Activated CD8-positive, alpha-beta memory T cell treated with anti-CD3 and anti-CD28 coated beads, Interleukin-2, amount 50 U/mL, for 1 hour (primary cell): ENCODE measurements around the gene BCL6B.
"Not testable (repeated sequence)": the region's sequence is repeated elsewhere in the genome, so short reads cannot be mapped to it uniquely, and the experiment has no call there.

Experiments used
- DNase-seq: peaks from one replicate; pipeline ENCODE4 v3.0.0-alpha.2; 2020; ENCODE audit errors: extremely low read depth

The BCL6B gene, protein sequence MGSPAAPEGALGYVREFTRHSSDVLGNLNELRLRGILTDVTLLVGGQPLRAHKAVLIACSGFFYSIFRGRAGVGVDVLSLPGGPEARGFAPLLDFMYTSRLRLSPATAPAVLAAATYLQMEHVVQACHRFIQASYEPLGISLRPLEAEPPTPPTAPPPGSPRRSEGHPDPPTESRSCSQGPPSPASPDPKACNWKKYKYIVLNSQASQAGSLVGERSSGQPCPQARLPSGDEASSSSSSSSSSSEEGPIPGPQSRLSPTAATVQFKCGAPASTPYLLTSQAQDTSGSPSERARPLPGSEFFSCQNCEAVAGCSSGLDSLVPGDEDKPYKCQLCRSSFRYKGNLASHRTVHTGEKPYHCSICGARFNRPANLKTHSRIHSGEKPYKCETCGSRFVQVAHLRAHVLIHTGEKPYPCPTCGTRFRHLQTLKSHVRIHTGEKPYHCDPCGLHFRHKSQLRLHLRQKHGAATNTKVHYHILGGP

DNA sequence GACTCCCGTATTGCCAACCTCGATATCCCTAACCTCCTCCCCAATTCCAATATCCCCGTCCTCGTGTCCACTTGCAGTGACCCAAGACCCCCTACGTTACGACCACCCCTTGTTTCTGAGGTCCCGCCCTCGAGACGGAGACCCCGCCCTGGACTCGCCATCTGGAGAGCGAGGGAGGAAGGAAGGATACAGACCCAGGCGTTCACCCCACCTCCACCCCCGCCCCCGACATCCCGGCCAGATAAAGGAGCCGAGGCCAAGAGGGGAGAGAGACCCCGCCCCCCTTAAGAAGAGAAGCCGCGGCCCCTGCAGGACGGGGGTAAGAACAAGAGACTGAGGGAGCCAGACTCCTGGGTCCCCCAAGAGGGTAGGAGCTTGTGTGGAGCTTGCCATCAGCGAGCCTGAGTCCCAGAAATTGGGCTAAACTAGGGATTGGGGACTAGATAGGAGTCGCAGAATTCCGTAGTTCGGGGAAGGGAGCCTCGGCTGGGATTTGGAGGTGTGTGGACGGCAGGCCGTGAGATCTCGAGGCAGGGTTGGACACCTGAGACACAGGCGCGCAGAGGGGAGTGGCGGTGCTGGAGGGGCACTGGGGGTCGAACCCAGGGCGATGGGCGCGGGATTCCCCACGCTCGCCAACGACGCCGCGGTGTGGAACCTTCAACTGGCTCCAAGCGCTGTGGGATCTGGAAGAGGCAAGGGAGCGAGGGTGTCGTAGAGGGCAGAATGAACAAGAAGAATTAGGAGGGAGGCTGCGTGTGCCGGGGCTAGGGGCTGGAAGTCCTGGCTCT, at the start of gene BCL6B:
BCL6B (plus strand) TSS at position 270 of the 791 bp plus-strand sequence. CDS start 622 bp downstream, outside the sequence.
- no peak for DNase-seq

DNA sequence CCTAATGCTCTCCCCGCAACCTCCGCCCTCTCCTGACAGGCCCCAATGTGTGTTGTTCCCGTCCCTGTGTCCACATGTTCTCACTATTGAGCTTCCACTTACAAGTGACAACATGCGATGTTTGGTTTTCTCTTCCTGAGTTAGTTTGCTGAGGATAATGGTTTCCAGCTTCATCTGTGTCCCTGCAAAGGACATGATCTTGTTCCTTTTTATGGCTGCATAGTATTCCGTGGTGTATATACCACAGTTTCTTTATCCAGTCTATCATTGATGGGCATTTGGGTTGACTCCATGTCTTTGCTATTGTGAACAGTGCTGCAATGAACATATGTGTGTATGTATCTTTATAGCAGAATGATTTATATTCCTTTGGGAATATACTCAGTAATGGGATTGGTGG, 43.4 kb upstream of the BCL6B start:
- DNase-seq = not testable (repeated sequence)

DNA sequence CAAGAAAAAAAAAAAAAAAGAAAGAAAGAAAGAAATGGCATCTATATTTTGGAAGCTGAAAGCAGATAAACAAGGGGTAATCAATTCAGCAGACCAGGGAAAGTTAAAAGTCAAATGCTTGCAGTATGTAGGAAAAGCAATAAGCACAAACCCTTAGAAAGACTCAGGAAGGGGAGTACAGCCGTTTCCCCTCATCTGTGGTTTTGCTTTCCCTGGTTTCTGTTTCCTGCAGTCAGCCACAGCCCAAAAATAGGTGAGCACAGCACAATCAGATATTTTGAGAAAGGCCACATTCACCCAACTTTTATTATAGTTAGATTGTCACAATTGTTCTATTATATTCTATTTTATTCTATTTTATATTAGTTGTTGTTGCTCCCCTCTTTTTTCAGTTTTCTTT, 41.4 kb upstream of the BCL6B start:
- no peak for DNase-seq

DNA sequence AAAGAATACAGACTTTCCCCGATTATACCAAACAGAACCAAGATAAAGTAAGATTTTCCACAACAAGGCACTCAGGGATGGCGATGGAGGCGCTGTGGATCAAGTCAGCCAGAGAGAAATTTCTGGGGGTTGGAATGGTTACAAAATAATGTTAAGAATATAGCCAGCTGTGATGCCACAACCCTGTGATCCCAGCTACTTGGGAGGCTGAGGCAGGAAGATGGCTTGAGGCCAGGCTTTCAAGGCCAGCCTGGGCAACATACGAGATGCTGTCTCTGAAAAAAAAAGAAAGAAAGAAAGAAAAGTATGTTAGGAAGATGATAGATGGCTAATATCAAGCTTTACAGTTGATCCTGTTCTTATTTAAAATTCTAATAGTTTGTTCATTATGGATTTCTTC, 37.6 kb upstream of the BCL6B start:
- no peak for DNase-seq

DNA sequence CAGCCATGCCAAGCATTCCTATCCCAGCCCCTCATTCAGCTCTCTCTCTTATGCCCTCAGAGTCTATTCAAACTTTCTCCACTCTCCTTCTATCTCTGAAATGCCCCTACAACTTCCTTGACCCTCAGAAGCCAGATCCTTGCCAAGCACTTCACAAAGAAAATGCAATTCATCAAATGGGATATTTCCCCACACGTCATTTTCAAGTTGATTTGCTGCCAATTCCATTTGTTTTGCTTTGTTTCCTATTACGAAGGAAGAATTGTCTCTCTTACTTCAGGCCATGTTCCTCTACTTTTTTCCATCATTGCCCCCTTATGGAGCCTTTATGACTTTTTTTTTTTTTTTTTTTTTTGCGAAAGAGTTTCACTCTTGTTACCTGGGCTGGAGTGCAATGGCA, 36.2 kb upstream of the BCL6B start:
- DNase-seq = no peak

DNA sequence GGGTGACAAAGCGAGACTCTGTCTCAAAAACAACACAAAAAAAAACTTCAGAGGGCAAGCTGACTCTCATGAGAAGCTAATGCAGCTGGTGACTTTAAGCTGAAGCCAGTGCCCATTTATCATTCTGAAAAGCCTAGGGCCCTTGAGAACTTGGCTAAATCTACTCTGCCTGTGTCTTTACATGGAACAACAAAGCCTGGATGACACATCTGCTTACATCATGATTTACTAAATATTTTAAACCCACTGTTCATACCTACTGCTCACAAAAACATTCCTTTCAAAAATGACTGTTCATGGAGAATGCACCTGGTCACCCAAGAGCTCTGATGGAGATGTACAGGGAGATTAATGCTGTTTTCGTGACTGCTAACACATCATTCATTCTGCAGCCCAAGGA, 33.1 kb upstream of the BCL6B start:
- no peak for DNase-seq

DNA sequence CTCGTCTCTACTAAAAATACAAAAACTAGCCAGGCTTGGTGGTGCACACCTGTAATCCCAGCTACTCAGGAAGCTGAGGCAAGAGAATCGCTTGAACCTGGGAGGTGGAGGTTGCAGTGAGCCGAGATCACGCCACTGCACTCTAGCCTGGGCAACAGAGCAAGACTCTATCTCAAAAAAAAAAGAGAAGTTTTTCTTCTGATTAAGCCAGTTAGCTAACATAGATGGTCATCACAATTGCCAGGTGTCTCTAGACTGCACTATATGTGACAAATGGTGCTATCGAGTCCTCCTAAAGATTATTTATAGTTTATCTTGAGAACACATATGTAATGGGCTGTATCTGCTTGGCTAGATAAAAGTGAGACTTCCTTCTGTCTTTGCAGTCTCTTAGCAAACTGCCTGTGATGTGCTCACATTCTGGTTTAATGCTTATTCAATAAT, 29.2 kb upstream of the BCL6B start:
- not testable (repeated sequence) for DNase-seq

DNA sequence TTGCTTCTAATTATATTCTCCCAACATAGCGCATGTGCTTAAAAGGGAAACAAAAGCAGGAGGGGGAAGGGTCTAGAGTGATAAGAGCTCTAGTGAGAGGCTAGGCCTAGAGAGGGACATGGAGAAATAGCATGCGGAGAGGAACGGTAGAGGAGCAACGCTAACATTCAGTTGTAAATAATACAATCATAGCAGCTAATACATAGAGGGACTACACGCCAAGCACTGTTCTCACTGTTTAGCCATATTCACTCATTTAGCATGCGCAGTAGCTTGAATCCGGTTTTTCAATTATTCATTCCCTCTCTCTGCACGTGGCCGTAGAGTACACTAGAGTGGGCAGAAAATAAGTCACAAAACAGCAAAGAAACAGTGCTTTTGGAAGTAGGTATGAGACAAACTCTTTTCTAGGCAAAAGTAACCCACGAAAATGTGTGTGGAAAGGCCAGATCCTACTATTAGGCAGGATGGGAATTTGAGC, 28.7 kb upstream of the BCL6B start:
- DNase-seq = no peak

DNA sequence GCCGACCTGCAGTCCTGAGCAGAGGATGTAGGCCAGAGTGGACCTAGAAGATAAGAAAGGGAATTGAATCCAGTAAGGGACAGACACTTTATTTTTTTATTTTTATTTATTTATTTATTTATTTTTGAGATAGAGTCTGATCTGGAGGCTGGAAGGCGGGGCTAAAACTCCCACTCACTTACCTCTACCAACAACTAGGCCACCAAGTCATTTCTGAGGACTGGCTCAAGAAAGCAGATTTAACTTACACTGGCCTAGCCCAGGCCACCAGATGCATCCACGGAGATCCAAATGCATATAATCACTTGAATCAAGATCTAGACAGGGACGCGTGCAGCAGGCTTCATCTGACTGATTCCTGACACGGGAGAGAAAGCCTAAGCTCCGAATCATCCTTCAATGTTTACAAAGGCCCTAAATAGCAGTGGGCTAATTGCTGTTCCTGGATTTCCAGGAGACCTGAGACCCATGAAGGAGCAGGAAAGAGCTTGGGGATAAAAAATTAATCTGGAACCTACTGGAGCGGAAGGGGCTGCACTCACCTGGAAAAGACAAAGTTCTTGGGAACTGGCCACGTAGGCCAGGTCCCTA, 28.1 kb upstream of the BCL6B start:
- DNase-seq = no peak

DNA sequence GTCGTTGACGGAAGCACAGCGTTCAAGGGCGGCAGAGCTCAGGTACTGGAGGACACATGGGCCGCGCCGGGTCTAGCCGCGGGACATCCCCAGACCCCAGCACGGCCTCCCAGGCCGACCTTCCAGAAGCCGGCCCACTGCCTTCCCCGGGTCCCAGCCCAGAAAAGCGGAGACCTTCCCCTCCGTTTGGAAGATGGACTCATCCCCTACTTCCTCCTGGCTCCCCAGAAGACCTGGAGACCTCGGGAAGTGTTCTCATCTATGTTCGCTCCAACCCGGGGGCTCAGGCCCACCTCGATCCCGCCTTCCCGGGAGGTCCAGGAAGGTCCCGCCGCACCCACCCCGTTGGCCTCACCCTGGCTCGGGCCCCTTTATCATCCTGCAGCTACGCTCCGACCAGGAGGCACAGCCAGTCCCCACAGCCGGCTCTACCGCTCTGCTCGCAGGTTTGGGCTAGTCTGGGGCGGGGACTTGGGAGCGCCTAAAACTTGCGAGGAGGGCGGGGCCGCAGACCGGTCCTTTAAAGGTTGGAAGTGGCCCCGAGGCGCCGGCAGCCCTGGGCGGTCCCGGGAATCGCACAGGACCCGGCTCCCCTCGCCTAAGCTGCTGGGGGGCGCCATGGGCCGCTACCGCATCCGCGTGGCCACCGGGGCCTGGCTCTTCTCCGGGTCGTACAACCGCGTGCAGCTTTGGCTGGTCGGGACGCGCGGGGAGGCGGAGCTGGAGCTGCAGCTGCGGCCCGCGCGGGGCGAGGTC, 27.2 kb upstream of the BCL6B start, which contains the start of gene ALOX12:
ALOX12 (plus strand) TSS at position 550 of the 756 bp plus-strand sequence; CDS start at position 619, 69 bp downstream.
- DNase-seq = no peak

DNA sequence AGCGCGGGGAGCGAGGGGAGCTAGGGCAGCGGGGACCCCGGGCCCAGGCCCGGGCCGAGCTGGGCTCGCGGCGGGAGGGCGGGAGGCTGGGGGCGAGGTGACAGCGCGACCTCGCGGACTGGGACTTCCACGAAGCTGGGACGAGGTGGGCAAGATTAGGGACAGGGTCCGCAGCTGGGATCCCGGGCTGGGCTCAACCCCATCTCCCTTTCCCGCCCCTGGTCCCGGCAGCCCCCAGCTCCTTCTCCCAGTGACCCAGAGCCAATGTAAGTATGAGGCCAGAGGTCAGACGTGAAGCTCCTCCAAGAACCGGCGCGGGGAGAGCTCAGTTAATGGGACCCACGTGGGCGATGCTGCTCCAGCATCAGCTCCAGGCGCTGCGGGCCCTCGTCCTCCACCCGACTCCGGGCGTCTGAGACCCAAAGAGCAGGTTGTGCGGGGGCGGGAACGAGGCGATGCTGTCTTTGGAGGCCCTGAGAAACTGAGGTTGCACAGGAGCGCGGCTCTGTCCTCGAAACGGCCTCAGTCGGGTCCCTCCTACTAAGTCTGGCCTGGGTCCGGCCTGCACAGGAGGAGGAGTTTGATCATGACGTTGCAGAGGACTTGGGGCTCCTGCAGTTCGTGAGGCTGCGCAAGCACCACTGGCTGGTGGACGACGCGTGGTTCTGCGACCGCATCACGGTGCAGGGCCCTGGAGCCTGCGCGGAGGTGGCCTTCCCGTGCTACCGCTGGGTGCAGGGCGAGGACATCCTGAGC, 26.4 kb upstream of the BCL6B start:
- no peak for DNase-seq

DNA sequence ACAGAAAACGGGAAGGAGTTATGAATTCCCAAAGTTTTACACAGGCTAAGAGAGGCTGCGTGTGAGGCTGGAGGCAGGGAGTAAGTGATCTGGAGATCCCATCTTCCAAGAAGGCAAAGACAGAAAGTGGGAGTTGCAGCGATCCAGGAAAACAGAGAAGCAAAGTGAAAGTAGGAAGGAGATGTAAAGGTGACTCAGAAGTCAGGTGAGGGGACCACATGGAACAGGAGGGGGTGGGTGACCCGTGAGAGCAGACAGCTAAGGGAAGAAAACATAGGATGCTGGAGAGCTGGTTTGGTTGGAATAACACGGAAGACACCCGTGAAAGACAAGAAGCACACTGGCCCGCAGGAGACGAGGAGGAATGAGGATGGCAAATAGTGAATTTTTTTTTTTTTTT, 25.7 kb upstream of the BCL6B start:
- DNase-seq = no peak

DNA sequence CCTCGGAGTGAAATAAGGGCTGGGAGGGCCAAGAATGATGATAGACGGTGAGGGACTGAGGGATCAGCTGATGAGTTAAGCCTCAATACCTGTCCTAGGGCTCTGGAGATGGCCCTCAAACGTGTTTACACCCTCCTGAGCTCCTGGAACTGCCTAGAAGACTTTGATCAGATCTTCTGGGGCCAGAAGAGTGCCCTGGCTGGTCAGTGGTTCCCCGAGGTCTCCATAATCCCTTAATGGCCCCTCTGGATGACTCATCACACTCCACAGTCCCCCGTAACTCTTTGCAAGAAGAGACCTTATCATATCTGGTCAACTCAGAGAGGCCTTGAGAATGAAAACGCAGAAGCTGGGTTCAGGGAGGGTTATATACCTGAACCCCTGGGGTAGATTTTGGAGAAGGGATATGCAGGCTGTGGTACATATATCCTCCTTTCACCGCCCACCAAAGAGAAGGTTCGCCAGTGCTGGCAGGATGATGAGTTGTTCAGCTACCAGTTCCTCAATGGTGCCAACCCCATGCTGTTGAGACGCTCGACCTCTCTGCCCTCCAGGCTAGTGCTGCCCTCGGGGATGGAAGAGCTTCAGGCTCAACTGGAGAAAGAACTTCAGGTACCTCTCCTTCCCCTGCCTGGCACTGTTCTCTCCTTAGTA, 23.9 kb upstream of the BCL6B start:
- DNase-seq = no peak

DNA sequence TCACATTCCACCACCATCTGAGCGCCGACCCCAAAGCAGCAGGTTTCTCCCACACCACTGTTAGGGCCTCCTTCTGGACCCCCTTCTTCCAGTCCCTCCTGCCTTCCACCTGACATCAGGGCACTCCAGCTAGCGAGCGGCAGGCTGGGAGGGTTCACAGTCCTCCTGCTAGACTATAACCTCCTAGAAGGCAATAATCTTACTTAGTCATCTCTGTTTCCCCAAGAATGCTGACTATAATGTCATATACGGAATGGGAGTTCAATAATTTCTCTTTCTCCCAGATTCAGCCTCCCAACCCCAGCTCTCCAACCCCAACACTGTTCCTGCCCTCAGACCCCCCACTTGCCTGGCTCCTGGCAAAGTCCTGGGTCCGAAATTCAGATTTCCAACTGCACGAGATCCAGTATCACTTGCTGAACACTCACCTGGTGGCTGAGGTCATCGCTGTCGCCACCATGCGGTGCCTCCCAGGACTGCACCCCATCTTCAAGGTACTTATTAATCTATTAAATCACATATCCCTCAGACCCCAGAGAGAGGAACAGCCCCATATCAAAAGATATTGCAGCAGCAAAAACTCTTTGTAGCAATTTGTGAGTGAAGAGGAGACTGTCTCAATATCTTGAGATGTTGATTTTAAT, 21.4 kb upstream of the BCL6B start:
- no peak for DNase-seq

DNA sequence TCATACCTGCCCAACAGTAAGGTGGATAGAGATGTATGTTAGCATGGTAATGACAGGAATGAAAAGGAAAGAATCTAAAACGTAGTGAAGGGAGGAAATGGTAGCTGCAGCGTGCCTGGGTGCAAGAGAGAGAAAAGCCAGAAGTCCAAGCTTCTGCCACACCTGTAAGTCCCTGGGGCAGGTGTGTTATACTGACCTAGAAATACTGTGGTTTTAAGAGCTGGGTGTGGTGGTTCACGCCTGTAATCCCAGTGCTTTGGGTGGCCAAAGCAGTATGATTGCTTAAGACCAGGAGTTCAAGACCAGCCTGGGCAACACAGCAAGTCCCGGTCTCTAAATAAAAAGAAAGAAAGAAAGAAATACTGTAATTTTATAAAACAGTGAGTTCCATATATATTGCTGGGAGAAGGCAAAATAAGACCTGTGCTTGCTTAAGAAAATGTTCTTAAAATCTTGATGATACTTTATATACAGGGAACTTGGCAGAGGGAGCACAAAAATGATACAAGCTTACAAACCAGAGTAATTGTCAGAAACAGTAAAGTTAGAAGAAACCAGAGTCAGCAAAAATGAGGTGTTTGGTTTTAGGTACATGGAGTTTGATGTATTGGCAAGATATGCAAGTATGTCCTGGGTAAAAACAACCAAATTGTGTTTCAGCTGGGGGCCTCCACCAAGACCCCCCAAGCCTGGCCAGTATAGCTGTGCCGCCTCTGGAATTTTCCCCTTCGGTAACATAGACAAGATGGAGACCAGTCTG, 20.4 kb upstream of the BCL6B start:
- DNase-seq = no peak

DNA sequence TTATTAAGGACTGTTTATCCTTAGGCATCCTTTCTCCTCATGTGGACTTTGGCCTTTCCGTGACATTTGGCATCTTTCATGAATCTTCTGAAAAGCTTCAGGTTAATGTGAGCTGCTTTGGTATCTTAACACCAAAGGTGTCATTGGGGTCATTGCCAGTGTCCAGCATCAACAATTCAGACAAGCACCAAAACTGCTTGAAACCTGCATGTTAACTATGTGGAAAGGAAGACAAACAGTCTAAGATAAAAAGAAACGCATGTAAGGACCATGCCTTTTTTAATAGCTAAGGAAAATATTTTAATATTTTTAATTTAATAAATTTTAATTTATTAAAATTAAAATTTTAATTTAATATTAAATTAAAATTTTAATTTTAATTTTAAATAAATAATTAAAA, 19.1 kb upstream of the BCL6B start:
- no peak for DNase-seq

DNA sequence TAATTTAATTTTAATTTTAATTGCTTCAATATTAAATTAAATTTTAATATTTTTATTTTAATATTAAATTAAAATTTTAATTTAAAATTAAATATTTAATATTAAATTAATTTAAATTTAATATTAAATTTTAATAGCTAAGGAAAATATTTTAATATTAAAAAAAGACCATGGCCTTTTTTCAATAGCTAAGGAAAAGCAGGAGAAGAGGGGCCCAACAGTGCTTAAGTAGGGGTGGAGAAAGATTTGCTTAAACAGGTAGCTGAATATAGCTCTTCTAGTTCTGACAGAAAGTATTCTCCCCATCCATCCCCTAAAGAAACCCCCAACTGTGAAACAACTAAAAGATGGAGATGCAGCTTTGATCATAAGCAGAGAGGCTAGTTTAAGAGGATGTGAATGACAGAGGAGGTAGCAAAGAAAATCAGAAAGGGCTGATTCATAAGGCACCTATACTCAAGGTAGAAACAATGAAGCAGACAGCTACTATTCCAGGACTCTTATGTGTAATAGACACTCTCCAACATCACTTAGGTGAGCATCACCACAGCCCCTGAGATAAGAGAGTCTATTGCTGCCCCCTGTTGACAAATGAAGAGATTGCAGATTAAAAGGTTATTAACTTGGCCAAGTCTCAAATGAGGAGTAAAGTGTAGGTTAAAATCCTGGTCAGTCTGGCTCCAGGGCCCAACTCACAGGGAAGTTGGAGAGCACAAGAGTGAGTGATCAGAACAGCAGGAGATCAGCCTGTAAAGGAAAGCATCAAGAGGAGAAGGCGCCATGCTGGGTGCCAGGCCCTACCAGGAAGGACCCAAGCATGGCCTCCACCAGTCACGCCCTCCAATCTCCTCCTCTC, 18.2 kb upstream of the BCL6B start:
- no peak for DNase-seq

DNA sequence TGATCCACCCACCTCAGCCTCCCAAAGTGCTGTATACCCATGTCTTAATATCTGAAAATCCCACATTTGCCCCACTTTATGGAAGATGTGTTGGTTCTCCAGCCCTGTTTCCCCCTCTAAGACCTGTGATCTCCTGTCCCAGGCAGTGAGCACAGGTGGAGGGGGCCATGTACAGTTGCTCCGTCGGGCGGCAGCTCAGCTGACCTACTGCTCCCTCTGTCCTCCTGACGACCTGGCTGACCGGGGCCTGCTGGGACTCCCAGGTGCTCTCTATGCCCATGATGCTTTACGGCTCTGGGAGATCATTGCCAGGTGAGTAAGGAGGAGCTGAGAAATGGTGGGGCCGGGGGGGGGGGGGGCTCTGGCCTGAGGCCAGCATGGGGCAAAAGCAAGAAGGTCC, 17.1 kb upstream of the BCL6B start:
- no peak for DNase-seq
